Duodenal mucosa (tissue), 2 donors: Measurements from ENCODE around the gene NPHS1.

Source experiments
- H3K27ac ChIP-seq: one replicate; pipeline ENCODE4 v1.7.0; 2013; ENCODE audit warnings: low read depth, low read length
- H3K27me3 ChIP-seq, 2 donors: one replicate each; pipeline ENCODE4 v1.7.0; 2013; ENCODE audit warnings: low read length in 2 of 2, control low read depth in 1 of 2; ENCODE audit not compliant: insufficient read depth in 2 of 2, control insufficient read depth in 1 of 2
- H3K36me3 ChIP-seq, 2 donors: one replicate each; pipeline ENCODE4 v1.7.0; 2013; ENCODE audit warnings: low read length in 2 of 2, control low read depth in 1 of 2; ENCODE audit not compliant: insufficient read depth in 2 of 2, control insufficient read depth in 1 of 2
- H3K4me1 ChIP-seq, 2 donors: one replicate each; pipeline ENCODE4 v1.7.0; 2013; ENCODE audit warnings: low read length in 2 of 2, control low read depth in 1 of 2; ENCODE audit not compliant: insufficient read depth in 2 of 2, control insufficient read depth in 1 of 2
- H3K4me3 ChIP-seq, 2 donors: one replicate each; pipeline ENCODE4 v1.7.0; 2013; ENCODE audit warnings: low read length in 2 of 2, low read depth in 1 of 2
- H3K9ac ChIP-seq, 2 donors: one replicate each; pipeline ENCODE4 v1.7.0; 2013; ENCODE audit warnings: low read length in 2 of 2, low read depth in 1 of 2
- H3K9me3 ChIP-seq, 2 donors: one replicate each; pipeline ENCODE4 v1.7.0; 2013; ENCODE audit warnings: low read length in 2 of 2, control low read depth in 1 of 2; ENCODE audit not compliant: control insufficient read depth in 1 of 2

Gene NPHS1

GRCh38 chr19:35890113-35890650, 37.9 kb upstream of the NPHS1 start:
- no peak overlapping the region for H3K27ac ChIP-seq

GRCh38 chr19:35889370-35890112, 37.2 kb upstream of the NPHS1 start:
- H3K9ac ChIP-seq, result no peak overlapping the region
- peaks cover 14 to 53% of the 10 kb centered on the region in 2 donors for H3K36me3 ChIP-seq
- no peak overlapping the region for H3K4me3 ChIP-seq
- no peaks in the 10 kb centered on the region for H3K4me1 ChIP-seq
- H3K27me3 ChIP-seq, result no peaks in the 10 kb centered on the region
- no peaks in the 10 kb centered on the region for H3K9me3 ChIP-seq
- H3K27ac ChIP-seq, result no peak overlapping the region

More at GRCh38 chr19:35890113-35890650, 37.9 kb upstream of the NPHS1 start:
- no peaks in the 10 kb centered on the region for H3K27me3 ChIP-seq
- no peaks in the 10 kb centered on the region for H3K4me1 ChIP-seq
- H3K4me3 ChIP-seq, result no peak overlapping the region
- H3K9ac ChIP-seq, result no peak overlapping the region
- H3K9me3 ChIP-seq, result no peaks in the 10 kb centered on the region
- peaks cover 14 to 55% of the 10 kb centered on the region in 2 donors for H3K36me3 ChIP-seq

- Histone ChIP-seq H3K36me3 (peaks cover 14 to 43% of the 10 kb centered on the region in 2 donors), H3K4me1 (no peaks in the 10 kb centered on the region), H3K4me3 (no peak overlapping the region), H3K27me3 (no peaks in the 10 kb centered on the region), H3K9me3 (no peaks in the 10 kb centered on the region), H3K27ac (no peak overlapping the region), H3K9ac (no peak overlapping the region)
Observed at GRCh38 chr19:35888398-35888797, 36.1 kb upstream of the NPHS1 start.

GRCh38 chr19:35887197-35887596, 34.9 kb upstream of the NPHS1 start:
- Histone ChIP-seq H3K27me3 (no peaks in the 10 kb centered on the region), H3K9me3 (no peaks in the 10 kb centered on the region), H3K36me3 (peaks cover 14 to 36% of the 10 kb centered on the region in 2 donors), H3K4me3 (no peak overlapping the region), H3K9ac (no peak overlapping the region), H3K4me1 (no peaks in the 10 kb centered on the region), H3K27ac (no peak overlapping the region)

- Histone ChIP-seq H3K36me3 (peaks cover 14 to 31% of the 10 kb centered on the region in 2 donors), H3K9ac (no peak overlapping the region), H3K9me3 (no peaks in the 10 kb centered on the region), H3K27me3 (no peaks in the 10 kb centered on the region), H3K4me1 (no peaks in the 10 kb centered on the region), H3K4me3 (no peak overlapping the region), H3K27ac (no peak overlapping the region)
Observed at GRCh38 chr19:35885904-35886303, 33.6 kb upstream of the NPHS1 start.

- Histone ChIP-seq H3K9ac (no peak overlapping the region), H3K9me3 (no peaks in the 10 kb centered on the region), H3K4me3 (no peak overlapping the region), H3K27me3 (no peaks in the 10 kb centered on the region), H3K36me3 (peaks cover 14 to 25% of the 10 kb centered on the region in 2 donors), H3K4me1 (no peaks in the 10 kb centered on the region), H3K27ac (no peak overlapping the region)
Observed at GRCh38 chr19:35885225-35885738, 33.0 kb upstream of the NPHS1 start.

- Histone ChIP-seq H3K27ac (no peak overlapping the region), H3K9me3 (no peaks in the 10 kb centered on the region)
Observed at GRCh38 chr19:35883882-35884281, 31.6 kb upstream of the NPHS1 start.

GRCh38 chr19:35882114-35882832, 30.0 kb upstream of the NPHS1 start:
- no peaks in the 10 kb centered on the region for H3K9me3 ChIP-seq
- no peaks in the 10 kb centered on the region for H3K4me1 ChIP-seq
- peaks cover 0 to 5% of the 10 kb centered on the region in 2 donors for H3K27me3 ChIP-seq
- no peak overlapping the region for H3K9ac ChIP-seq
- H3K36me3 ChIP-seq, result no peaks in the 10 kb centered on the region
- H3K27ac ChIP-seq, result no peak overlapping the region
- no peak overlapping the region for H3K4me3 ChIP-seq

More at GRCh38 chr19:35883882-35884281, 31.6 kb upstream of the NPHS1 start:
- peaks cover 7 to 11% of the 10 kb centered on the region in 2 donors for H3K36me3 ChIP-seq
- no peak overlapping the region for H3K9ac ChIP-seq
- H3K4me1 ChIP-seq, result no peaks in the 10 kb centered on the region
- H3K4me3 ChIP-seq, result no peak overlapping the region
- H3K27me3 ChIP-seq, result peaks cover 0 to 5% of the 10 kb centered on the region in 2 donors

GRCh38 chr19:35879770-35880317, 27.5 kb upstream of the NPHS1 start:
- Histone ChIP-seq H3K9me3 (no peaks in the 10 kb centered on the region), H3K36me3 (no peaks in the 10 kb centered on the region), H3K4me1 (no peaks in the 10 kb centered on the region), H3K27ac (no peak overlapping the region), H3K27me3 (peaks cover 3 to 5% of the 10 kb centered on the region in 2 donors), H3K4me3 (no peak overlapping the region), H3K9ac (no peak overlapping the region)

GRCh38 chr19:35879068-35879467, 26.8 kb upstream of the NPHS1 start:
- H3K27ac ChIP-seq, result no peak overlapping the region
- H3K36me3 ChIP-seq, result no peaks in the 10 kb centered on the region
- H3K4me1 ChIP-seq, result no peaks in the 10 kb centered on the region

More at GRCh38 chr19:35879068-35879467, 26.8 kb upstream of the NPHS1 start:
- H3K27me3 ChIP-seq, result peaks cover 3 to 5% of the 10 kb centered on the region in 2 donors
- no peak overlapping the region for H3K9ac ChIP-seq
- no peak overlapping the region for H3K4me3 ChIP-seq
- H3K9me3 ChIP-seq, result no peaks in the 10 kb centered on the region
